Fibroblast of the aortic adventitia (primary cell): ENCODE results near the gene ABLIM1. TPM values are rescaled to one million over a fixed set of nuclear protein-coding genes. Genes with fewer than 3 reads are reported as not detected.

ENCODE experiments used
- DNase-seq: peaks from one replicate; pipeline ENCODE4 v3.0.0-alpha.2; 2010; ENCODE audit warnings: low read depth
- H3K4me3 ChIP-seq: 2 replicates; pipeline ENCODE4 v1.5.1; 2011; ENCODE audit warnings: low read depth, mild to moderate bottlenecking, control low read depth, low read length, moderate library complexity
- total RNA-seq: library from RNA; depleted of rRNA; stranded (reverse); fragments of >200 nt; gene quantifications from 2 replicates; pipeline ENCODE4 v1.2.3, GENCODE V29; 2012; ENCODE audit warnings: low replicate concordance
- TF ChIP-seq, protein P1 (sequence below): IDR thresholded peaks from 2 replicates; pipeline ENCODE4 v1.5.1; 2011; ENCODE audit warnings: mild to moderate bottlenecking, low read length, control low read depth, inconsistent platforms; ENCODE audit not compliant: insufficient read depth

ABLIM1 gene
- total RNA-seq, 1 donor = 36.1 TPM

DNA sequence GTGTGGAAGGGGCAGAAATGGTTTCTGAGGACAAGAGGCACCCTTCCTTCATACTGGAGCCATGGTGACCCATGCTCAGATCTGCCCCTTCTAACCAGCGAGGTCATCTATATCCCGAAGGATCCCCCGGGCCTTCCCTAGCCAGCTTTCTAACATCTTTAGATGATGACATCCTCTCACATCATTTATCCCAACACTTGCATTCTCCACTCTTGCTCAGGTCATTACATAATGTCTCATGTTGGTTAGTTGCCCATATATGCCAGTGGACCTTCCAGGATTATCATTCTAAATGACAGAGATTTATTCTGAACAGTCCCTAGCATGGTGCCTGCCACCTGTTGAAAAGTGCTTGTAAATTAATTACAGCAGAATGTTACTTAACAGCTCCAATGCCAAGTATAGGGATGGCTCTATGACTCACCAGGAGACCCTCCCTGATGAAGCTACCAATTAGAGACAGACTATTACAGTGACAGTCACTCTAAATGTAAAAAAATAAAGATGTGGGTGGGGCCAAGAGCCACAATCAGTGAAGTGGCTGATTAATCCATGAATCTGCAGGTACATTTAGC is 22.6 kb upstream of the ABLIM1 start:
- TF ChIP-seq, protein P1, sequence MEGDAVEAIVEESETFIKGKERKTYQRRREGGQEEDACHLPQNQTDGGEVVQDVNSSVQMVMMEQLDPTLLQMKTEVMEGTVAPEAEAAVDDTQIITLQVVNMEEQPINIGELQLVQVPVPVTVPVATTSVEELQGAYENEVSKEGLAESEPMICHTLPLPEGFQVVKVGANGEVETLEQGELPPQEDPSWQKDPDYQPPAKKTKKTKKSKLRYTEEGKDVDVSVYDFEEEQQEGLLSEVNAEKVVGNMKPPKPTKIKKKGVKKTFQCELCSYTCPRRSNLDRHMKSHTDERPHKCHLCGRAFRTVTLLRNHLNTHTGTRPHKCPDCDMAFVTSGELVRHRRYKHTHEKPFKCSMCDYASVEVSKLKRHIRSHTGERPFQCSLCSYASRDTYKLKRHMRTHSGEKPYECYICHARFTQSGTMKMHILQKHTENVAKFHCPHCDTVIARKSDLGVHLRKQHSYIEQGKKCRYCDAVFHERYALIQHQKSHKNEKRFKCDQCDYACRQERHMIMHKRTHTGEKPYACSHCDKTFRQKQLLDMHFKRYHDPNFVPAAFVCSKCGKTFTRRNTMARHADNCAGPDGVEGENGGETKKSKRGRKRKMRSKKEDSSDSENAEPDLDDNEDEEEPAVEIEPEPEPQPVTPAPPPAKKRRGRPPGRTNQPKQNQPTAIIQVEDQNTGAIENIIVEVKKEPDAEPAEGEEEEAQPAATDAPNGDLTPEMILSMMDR = no peak
- H3K4me3 ChIP-seq = no peak overlapping the region
- DNase-seq = no peak

DNA sequence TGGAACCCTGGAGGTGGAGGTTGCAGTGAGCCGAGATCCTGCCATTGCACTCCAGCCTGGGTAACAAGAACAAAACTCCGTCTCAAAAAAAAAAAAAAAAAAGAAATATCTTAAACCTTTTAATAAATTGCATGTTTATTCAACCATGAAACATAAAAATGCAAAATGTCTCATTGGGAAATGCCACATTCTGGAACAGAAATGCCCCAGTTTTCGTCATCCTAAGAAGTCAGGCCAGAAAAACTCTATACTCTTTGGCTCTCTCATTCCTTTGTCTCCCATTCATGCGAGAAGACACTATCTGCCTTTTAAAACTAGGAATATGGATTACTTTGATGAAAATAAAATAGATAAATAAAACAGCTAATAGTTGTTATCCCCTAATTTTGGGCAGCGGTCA is 21.5 kb upstream of the ABLIM1 start:
- TF ChIP-seq, protein P1 = no peak

DNA sequence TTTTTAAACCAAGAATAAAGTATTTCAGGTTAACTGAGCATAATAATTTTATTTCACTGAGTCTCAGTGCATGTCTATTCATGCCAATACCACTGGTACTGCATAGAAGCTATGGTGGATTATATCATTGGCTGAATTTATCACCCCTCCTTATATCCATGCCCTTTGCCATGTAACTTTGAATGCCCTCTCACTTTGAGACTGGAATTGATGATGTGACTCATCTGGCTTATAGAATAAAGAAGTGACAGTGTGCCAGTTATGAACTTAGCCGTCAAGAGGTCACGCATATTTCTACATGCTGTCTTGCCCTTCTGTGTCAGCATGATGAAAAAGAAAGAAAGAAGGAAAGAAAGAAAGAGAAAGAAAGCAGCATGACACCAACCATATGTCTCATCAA is 20.7 kb upstream of the ABLIM1 start:
- TF ChIP-seq, protein P1 = no peak
- H3K4me3 ChIP-seq = no peak overlapping the region
- no peak for DNase-seq

More for the DNA sequence above, 21.5 kb upstream of the ABLIM1 start:
- no peak for DNase-seq
- no peak overlapping the region for H3K4me3 ChIP-seq

DNA sequence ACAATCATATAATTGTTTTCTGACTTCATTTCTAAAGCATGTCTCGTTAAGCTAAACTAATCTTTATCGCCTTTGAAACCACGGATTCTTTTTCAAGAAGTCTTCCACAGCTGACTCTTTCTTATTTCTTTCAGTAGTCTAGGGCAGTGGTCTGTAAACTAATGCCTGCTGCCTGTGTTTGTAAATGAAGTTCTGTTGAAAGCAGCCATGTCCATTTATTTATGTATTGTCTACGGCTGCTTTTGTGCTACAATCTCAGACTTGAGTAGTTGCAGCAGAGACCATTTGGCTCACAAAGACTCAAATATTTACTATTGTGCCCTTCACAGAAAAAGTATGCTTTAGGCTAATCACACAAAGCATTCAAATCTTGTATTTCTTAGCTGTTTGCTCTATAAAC is 20.3 kb upstream of the ABLIM1 start:
- TF ChIP-seq, protein P1 = no peak
- DNase-seq = no peak
- no peak overlapping the region for H3K4me3 ChIP-seq

DNA sequence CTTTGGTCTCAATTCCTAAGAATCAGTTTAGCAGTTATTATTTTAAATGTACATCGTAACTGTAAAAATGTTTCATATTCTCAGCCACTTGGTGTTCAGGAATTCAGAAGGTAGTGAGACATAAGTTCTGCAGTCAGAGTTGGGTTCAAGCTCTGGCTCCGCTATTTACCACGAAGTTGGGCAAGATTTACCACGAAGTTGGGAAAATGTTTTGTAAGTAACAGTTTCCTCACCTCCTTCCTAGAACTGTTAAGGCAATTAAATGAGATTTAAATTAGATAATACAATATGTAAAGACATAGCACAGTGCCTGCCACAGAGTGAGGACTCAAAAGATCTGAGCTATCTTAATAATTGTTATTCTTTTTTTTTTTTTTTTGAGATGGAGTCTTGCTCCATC is 16.3 kb upstream of the ABLIM1 start:
- TF ChIP-seq, protein P1 = no peak
- DNase-seq = no peak
- H3K4me3 ChIP-seq = no peak overlapping the region

DNA sequence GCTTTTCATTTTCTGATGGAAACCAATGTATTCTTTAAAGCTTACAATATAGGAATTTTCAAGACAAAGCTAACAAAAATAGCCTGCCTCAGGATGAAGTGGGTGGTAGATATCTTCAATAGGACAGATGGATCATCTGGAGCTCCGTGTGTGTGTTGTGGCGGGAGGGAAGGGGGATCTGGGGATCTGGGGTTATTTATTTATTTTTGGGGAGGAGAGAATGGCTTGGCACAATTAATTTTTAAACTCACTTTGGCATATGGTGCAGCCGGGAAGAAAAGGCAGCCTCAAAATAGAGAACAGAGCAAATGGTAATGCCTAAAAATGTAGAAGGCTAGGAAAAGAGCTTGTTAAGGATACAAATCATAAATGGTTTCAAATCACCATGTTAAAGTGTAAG is 11.6 kb upstream of the ABLIM1 start:
- TF ChIP-seq, protein P1 = no peak

More for the DNA sequence above, 11.6 kb upstream of the ABLIM1 start:
- no peak for DNase-seq
- no peak overlapping the region for H3K4me3 ChIP-seq
